Measurements from ENCODE around the gene NEUROD2. TPM values are rescaled to one million over a fixed set of nuclear protein-coding genes. Genes with fewer than 3 reads are reported as not detected.

The NEUROD2 gene
- total RNA-seq, 1 donor from 2014 or later: not detected

DNA sequence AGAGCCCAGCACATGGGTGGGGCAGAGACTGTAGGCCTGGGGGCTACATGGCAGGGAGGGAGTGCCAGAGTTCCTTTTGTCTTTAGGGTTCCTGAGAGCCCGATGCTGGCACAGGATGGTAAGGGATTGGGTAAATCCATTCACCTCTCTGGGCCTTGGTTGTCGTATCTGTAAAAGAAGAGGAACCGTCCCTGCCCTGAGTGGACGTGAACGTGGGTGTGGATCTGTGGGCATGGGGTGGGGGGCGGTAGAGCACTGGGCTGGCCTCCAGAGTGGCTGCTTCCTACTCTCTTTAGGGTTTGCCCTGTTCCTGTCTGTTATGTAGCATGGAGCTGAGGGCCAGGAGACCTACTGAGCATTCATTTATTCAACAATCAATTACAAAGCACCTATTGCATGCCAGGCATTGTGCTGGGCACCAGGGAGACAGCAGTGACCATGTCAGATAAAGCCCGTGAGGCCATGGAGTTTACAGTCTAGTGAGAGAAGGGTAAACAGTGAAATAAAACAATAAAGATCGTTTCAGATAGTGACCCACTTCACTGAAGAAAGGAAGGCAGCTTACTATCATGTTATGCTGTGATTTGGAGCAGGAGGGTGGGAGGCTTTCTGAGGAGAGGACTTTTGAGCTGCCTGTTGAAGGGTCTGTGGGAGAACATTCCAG is 44.3 kb upstream of the NEUROD2 start:
- Histone ChIP-seq H3K27me3 (ENCODE audit: control insufficient read depth, insufficient read depth, low read length) (no peaks in the 10 kb centered on the region), H3K36me3 (ENCODE audit: control insufficient read depth, insufficient read depth, low read length) (no peaks in the 10 kb centered on the region), H3K4me3 (ENCODE audit: low read depth, low read length) (no peak overlapping the region)
- TF ChIP-seq, protein P1, sequence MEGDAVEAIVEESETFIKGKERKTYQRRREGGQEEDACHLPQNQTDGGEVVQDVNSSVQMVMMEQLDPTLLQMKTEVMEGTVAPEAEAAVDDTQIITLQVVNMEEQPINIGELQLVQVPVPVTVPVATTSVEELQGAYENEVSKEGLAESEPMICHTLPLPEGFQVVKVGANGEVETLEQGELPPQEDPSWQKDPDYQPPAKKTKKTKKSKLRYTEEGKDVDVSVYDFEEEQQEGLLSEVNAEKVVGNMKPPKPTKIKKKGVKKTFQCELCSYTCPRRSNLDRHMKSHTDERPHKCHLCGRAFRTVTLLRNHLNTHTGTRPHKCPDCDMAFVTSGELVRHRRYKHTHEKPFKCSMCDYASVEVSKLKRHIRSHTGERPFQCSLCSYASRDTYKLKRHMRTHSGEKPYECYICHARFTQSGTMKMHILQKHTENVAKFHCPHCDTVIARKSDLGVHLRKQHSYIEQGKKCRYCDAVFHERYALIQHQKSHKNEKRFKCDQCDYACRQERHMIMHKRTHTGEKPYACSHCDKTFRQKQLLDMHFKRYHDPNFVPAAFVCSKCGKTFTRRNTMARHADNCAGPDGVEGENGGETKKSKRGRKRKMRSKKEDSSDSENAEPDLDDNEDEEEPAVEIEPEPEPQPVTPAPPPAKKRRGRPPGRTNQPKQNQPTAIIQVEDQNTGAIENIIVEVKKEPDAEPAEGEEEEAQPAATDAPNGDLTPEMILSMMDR (IDR thresholded peaks at IDR 0.05; ENCODE audit: insufficient read depth, low read length, poor library complexity, severe bottlenecking): no peak
- DNase-seq (ENCODE audit: low read depth): no peak

DNA sequence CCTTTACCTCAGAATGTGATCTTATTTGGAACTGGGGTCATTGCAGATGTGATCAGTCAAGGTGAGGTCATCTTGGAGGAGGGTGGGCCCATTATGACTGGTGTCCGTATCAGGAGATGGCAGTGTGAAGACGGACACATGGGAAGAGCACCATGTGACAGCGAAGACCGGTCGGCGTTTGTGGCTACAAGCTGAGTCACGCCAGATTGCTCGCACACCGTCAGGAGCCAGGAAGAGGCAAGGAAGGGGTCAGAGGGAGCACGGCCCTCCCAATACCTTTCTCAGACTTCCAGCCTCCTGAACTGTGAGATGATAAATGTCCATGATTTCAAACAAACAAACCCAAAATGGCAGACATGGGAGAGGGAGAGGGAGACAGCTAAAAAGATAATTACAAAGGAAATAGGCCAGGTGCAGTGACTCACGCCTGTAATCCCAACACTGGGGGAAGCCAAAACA is 42.4 kb upstream of the NEUROD2 start:
- DNase-seq (ENCODE audit: low read depth): no peak
- TF ChIP-seq, protein P1 (IDR thresholded peaks at IDR 0.05; ENCODE audit: insufficient read depth, low read length, poor library complexity, severe bottlenecking): no peak
- H3K36me3 ChIP-seq (ENCODE audit: control insufficient read depth, insufficient read depth, low read length): no peaks in the 10 kb centered on the region
- H3K4me3 ChIP-seq (ENCODE audit: low read depth, low read length): no peak overlapping the region
- no peaks in the 10 kb centered on the region for H3K27me3 ChIP-seq (ENCODE audit: control insufficient read depth, insufficient read depth, low read length)

DNA sequence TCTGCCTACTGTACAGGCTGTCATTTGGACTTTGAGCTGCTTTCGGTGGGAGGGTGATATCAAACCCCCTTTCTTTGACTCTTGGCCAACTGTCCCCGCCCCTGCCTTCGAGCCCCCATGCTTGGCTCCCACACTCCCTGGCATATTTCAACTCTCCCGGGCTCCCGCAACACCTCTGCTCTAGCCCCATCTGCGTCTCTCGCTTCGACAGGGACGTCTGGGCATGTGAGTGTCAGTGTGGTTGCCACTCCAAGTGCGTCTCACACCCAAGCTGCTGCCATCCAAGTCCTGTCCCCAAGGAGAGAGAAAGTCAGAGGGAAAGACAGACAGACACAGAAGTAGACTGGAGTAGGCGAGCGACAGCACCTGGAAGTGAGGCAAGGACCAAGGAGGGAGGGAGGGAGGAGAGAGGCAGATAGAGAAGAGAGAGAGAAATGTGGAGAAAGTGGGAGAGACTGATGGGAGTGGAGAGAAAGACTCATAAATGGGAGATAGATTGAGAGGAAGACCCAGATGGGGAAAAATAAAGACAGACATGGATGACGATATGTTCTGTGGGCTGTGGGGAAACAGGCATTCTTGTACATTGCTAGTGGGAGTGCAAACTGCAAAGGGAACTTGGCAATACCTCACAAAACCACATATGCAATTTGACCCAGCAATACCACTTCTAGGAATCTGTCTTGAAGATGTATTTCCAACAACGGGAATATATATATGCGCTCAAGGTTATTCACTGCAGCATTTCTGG is 41.1 kb upstream of the NEUROD2 start:
- DNase-seq (ENCODE audit: low read depth): no peak
- Histone ChIP-seq H3K36me3 (ENCODE audit: control insufficient read depth, insufficient read depth, low read length) (no peaks in the 10 kb centered on the region), H3K27me3 (ENCODE audit: control insufficient read depth, insufficient read depth, low read length) (no peaks in the 10 kb centered on the region), H3K4me3 (ENCODE audit: low read depth, low read length) (no peak overlapping the region)
- TF ChIP-seq, protein P1 (IDR thresholded peaks at IDR 0.05; ENCODE audit: insufficient read depth, low read length, poor library complexity, severe bottlenecking): no peak

DNA sequence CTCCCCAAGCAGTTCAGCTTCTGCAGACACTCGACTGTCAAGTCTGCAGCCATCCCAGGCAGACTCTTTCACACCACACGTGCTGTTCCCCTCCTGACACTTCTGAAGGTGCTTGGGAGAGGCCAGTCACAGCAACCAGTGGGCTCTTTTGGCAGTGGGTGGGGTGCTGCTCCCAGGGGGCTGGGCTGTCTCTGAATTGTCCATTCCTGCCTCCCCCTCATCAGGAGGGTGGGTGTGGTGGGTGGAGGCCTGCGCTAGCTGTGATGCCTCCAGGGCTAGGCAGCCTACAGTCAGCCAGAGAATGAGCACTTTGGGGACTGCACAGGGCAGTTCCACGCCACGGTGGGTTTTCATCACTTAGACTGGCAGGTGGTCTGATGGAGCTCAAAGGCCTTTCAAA is 39.5 kb upstream of the NEUROD2 start:
- H3K4me3 ChIP-seq (ENCODE audit: low read depth, low read length): no peak overlapping the region
- H3K27me3 ChIP-seq (ENCODE audit: control insufficient read depth, insufficient read depth, low read length): no peaks in the 10 kb centered on the region
- no peaks in the 10 kb centered on the region for H3K36me3 ChIP-seq (ENCODE audit: control insufficient read depth, insufficient read depth, low read length)

DNA sequence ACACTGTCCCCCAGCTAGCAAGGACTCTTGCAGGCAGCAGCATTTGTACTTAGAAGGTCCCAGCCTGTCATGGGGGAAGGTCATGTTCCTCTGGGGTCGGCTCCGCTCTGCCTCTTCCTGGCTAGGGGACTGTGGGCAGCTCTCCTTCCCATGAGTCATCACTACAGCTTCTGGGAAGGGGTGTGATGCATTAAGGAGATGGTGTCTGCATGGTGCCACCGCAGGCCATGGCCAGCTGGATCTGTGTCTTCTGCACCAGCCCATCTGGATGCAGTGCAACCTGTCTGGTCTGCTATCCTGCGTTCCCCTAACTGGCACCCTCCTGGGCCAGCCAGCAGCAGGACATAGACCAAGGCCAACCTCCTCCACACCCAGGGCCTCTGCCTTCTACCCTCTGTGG is 35.6 kb upstream of the NEUROD2 start:
- H3K36me3 ChIP-seq (ENCODE audit: control insufficient read depth, insufficient read depth, low read length): no peaks in the 10 kb centered on the region
- TF ChIP-seq, protein P1 (IDR thresholded peaks at IDR 0.05; ENCODE audit: insufficient read depth, low read length, poor library complexity, severe bottlenecking): no peak
- no peak overlapping the region for H3K4me3 ChIP-seq (ENCODE audit: low read depth, low read length)
- DNase-seq (ENCODE audit: low read depth): no peak
- no peaks in the 10 kb centered on the region for H3K27me3 ChIP-seq (ENCODE audit: control insufficient read depth, insufficient read depth, low read length)

More for the DNA sequence above, 39.5 kb upstream of the NEUROD2 start:
- DNase-seq (ENCODE audit: low read depth): no peak
- TF ChIP-seq, protein P1 (IDR thresholded peaks at IDR 0.05; ENCODE audit: insufficient read depth, low read length, poor library complexity, severe bottlenecking): no peak
